ENCODE measurements around the gene AMFR. TPM values are rescaled to one million over a fixed set of nuclear protein-coding genes. Genes with fewer than 3 reads are reported as not detected.

The AMFR gene
- total and polyA plus RNA-seq, 10 of the 15 experiments (the other 5 are each of a cell fraction or from before 2014, with no cell fraction given): 8.2 to 67.6 (median 28.1) TPM

DNA sequence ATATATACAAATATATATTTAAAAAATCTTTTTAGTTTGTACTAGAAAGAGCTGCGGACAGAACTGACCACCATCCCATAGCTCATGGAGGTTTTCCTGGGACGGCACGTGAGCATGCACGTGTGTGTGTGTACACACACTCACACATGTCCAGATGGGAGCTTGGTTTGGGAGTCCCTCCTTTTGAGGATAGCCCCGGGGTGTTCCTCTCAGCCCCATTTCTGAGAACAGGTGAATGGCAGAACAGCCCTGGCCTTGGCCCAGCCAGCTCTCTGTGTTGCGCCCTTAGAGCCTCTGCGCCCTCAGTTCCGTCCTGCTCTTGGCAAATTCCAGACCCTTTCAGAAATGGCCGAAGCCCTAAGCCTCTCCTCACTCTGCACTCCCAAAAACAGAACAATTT, 70.1 kb downstream of the AMFR start:
- RAD21 ChIA-PET (ENCODE audit: unreplicated experiment): no interaction called here
- FAIRE-seq: no peak
- H3K4me3 ChIP-seq: no peak overlapping the region
- POLR2A ChIA-PET: no interaction called here
- H3K27ac ChIP-seq (ENCODE audit: control insufficient read depth, insufficient read depth): no peak overlapping the region
- SMC1A ChIA-PET (ENCODE audit: uncharacterized antibody, unreplicated experiment): interaction anchor here (0.6 to 2.3 kb wide), 3 partner anchors 23 to 890 kb away, joined by 3 to 7 read pairs (median 4); no protein-coding TSS in a partner anchor
- H3K4me1 ChIP-seq (ENCODE audit: control insufficient read depth, insufficient read depth, low read length): peaks cover 12% of the 10 kb centered on the region
- intact Hi-C loops (cut with micrococcal nuclease; ENCODE audit: unreplicated experiment): no loop called here
- H4K20me1 ChIP-seq (ENCODE audit: control insufficient read depth, insufficient read depth): no peaks in the 10 kb centered on the region
- H2AFZ ChIP-seq (ENCODE audit: control insufficient read depth, low read depth, low read length): no peak overlapping the region
- H3K36me3 ChIP-seq (ENCODE audit: control insufficient read depth in 2 of 2, insufficient read depth in 2 of 2, low read length in 1 of 2): no peaks in the 10 kb centered on the region
- no peak for DNase-seq (ENCODE audit: low read depth, low spot score)
- BruUV-seq (replicated peaks): no TSS peak
- in situ Hi-C loops (cut with MboI): no loop called here
- no peak overlapping the region for H3K4me2 ChIP-seq (ENCODE audit: control insufficient read depth, insufficient read depth)
- WGBS (ENCODE audit: insufficient coverage, insufficient replicate concordance, low lambda C conversion rate, missing lambda C conversion rate): 92% methylated on average over 9 of the region's 9 CpGs
- no peak overlapping the region for H3K9ac ChIP-seq (ENCODE audit: control insufficient read depth, insufficient read depth, low read length)
- no peaks in the 10 kb centered on the region for H3K79me2 ChIP-seq (ENCODE audit: control insufficient read depth, insufficient read depth, low read length)
- H3K27me3 ChIP-seq (replicated peaks in 1 of 2; ENCODE audit: control insufficient read depth in 2 of 2, insufficient read depth in 2 of 2, low read length in 1 of 2): no peaks in the 10 kb centered on the region
- no peaks in the 10 kb centered on the region for H3K9me3 ChIP-seq (replicated peaks; ENCODE audit: control insufficient read depth, insufficient read depth, low read length)
- CTCF ChIA-PET: interaction anchor here (1.1 to 3.5 kb wide), 5 partner anchors 13 to 413 kb away, joined by 3 to 32 read pairs (median 5); no protein-coding TSS in a partner anchor
- TF ChIP-seq SMAD1 (IDR thresholded peaks at IDR 0.05; ENCODE audit: low read depth, partially characterized antibody) (no peak), NFXL1 (IDR thresholded peaks at IDR 0.05; ENCODE audit: borderline replicate concordance) (no peak), TCF3 (IDR thresholded peaks at IDR 0.05; ENCODE audit: borderline replicate concordance, insufficient read depth, low read depth, low read length) (no peak), ZNF24 (IDR thresholded peaks at IDR 0.05) (no peak), MEF2A (IDR thresholded peaks at IDR 0.05; ENCODE audit: insufficient read depth, low read depth, low read length) (no peak), KLF5 (IDR thresholded peaks at IDR 0.05; ENCODE audit: partially characterized antibody) (no peak), RBBP5 (conservative IDR thresholded peaks at IDR 0.05) (no peak), RFX5 (IDR thresholded peaks at IDR 0.05; ENCODE audit: low read depth, low read length) (no peak), STAT1 (conservative IDR thresholded peaks at IDR 0.05) (no peak), RELA (IDR thresholded peaks at IDR 0.05; ENCODE audit: borderline replicate concordance, partially characterized antibody) (no peak)
- TF ChIP-seq, protein P1, sequence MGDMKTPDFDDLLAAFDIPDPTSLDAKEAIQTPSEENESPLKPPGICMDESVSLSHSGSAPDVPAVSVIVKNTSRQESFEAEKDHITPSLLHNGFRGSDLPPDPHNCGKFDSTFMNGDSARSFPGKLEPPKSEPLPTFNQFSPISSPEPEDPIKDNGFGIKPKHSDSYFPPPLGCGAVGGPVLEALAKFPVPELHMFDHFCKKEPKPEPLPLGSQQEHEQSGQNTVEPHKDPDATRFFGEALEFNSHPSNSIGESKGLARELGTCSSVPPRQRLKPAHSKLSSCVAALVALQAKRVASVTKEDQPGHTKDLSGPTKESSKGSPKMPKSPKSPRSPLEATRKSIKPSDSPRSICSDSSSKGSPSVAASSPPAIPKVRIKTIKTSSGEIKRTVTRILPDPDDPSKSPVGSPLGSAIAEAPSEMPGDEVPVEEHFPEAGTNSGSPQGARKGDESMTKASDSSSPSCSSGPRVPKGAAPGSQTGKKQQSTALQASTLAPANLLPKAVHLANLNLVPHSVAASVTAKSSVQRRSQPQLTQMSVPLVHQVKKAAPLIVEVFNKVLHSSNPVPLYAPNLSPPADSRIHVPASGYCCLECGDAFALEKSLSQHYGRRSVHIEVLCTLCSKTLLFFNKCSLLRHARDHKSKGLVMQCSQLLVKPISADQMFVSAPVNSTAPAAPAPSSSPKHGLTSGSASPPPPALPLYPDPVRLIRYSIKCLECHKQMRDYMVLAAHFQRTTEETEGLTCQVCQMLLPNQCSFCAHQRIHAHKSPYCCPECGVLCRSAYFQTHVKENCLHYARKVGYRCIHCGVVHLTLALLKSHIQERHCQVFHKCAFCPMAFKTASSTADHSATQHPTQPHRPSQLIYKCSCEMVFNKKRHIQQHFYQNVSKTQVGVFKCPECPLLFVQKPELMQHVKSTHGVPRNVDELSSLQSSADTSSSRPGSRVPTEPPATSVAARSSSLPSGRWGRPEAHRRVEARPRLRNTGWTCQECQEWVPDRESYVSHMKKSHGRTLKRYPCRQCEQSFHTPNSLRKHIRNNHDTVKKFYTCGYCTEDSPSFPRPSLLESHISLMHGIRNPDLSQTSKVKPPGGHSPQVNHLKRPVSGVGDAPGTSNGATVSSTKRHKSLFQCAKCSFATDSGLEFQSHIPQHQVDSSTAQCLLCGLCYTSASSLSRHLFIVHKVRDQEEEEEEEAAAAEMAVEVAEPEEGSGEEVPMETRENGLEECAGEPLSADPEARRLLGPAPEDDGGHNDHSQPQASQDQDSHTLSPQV (IDR thresholded peaks at IDR 0.05): no peak
- TF ChIP-seq, protein P2, sequence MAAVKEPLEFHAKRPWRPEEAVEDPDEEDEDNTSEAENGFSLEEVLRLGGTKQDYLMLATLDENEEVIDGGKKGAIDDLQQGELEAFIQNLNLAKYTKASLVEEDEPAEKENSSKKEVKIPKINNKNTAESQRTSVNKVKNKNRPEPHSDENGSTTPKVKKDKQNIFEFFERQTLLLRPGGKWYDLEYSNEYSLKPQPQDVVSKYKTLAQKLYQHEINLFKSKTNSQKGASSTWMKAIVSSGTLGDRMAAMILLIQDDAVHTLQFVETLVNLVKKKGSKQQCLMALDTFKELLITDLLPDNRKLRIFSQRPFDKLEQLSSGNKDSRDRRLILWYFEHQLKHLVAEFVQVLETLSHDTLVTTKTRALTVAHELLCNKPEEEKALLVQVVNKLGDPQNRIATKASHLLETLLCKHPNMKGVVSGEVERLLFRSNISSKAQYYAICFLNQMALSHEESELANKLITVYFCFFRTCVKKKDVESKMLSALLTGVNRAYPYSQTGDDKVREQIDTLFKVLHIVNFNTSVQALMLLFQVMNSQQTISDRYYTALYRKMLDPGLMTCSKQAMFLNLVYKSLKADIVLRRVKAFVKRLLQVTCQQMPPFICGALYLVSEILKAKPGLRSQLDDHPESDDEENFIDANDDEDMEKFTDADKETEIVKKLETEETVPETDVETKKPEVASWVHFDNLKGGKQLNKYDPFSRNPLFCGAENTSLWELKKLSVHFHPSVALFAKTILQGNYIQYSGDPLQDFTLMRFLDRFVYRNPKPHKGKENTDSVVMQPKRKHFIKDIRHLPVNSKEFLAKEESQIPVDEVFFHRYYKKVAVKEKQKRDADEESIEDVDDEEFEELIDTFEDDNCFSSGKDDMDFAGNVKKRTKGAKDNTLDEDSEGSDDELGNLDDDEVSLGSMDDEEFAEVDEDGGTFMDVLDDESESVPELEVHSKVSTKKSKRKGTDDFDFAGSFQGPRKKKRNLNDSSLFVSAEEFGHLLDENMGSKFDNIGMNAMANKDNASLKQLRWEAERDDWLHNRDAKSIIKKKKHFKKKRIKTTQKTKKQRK (IDR thresholded peaks at IDR 0.05; ENCODE audit: low read depth, low read length): no peak
- no peak for ATAC-seq

Measured in GM12878 (cell line).